Fibroblast of skin of scalp (primary cell): ENCODE results near the gene ERLIN1.
"Not testable (repeated sequence)": the region's sequence is repeated elsewhere in the genome, so short reads cannot be mapped to it uniquely, and the experiment has no call there.

Experiments used
- DNase-seq: peaks from one replicate; pipeline ENCODE4 v3.0.0-alpha.2; 2013

ERLIN1 gene

DNA sequence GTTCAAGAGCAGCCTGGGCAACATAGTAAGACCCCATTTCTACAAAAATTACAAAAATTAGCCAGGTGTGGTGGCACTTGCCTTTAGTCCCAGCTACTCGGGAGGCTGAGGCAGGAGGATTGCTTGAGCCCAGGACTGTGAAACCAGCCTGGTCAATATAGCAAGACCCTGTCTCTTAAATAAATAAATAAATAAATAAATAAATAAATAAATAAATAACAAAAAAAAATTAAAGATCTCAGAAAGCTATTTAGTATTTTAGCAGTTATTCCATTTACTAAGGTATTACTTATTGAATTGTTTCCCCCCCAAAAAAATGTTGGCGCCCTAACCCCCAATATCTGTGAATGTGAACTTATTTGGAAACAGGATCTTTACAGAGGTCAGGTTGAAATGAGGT lies 53.4 kb downstream of the ERLIN1 start:
- no peak for DNase-seq

DNA sequence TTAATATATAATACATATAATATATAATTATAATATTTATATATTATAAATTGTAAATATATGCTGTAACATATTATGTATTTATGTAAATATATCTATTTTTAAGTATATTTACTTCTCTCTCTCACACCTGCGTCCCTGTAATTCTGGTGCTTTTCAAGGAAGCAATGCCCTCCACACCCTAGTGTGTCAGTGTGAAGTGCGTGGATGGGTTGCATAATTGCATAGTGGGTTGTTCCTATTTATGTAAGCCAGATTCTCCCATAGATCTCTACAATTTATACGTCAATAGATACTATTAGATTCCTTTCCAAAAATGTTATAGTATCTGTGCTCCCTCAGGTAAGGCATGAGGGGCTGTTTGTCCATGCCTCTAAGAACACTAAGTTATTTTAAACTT lies 54.3 kb downstream of the ERLIN1 start:
- DNase-seq, result no peak

DNA sequence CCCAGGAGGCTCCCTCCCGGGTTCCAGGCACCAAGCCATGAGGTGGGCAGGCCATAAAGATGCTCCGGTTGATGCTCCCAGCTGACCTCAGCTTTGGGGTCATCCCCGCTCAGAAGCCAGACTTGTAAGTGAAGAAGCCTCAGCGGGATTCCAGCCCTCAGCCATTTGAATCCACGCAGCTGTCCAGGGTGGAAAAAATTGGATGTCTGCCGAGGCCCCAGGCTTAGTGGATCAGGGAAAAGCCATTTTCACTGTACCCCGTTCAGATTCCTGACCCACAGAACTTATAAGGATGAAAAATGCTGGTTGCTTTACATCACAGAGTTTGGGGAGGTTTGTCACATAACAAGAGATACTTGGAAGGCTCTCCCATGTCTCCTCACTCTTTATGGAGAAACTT lies 55.0 kb downstream of the ERLIN1 start:
- no peak for DNase-seq

DNA sequence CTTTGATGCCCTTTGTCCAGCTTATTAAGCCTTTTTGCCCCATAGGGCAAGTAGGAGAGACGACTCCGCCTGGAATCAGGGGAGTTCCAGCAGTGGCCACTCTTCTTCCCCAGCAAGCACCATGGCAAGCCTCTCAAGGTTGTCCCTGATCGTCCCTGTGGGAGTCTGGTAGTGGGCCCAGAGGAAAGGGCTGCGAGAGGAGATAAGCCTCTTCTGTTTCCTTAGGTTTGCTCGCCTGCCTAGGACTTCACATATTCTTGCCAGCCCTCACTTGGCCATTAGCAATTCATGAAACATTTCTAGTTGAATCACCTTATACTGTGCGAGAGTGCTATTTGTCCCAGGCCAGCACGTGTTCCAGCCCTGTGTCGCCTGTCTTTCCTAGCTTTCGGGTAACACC lies 56.4 kb downstream of the ERLIN1 start:
- no peak for DNase-seq

DNA sequence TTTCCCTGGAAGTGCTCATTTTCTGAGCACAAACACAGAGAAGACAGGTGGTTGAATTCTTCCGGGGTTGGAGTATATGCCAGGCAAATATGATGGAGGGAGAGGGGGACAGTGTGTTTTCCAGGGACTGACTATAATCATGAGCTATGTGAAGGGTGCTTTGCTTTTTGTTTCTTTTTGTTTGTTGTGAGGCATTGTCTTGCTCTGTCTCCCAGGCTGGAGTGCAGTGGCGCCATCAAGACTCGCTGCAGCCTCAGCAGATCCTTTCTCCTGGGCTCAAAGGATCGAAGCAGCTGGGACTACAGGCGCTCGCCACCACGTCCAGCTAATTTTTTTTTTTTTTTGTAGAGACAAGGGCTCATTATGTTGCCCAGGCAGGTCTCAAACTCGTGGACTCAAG lies 56.9 kb downstream of the ERLIN1 start:
- no peak for DNase-seq

DNA sequence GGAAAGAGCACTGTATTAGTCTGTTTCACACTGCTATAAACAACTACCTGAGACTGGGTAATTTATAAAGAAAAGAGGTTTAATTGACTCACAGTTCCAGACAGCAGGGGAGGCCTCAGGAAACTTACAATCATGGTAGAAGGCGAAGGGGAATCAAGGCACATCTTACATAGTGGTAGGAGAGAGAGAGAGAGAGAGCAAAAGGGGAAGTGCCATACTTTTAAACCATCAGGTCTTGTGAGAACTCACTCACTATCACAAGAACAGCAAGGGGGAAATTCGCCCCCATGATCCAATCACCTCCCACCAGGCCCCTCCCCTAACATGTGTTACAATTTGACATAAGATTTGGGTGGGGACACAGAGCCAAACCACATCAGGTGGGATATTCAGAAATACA lies 60.5 kb downstream of the ERLIN1 start:
- DNase-seq, result not testable (repeated sequence)

DNA sequence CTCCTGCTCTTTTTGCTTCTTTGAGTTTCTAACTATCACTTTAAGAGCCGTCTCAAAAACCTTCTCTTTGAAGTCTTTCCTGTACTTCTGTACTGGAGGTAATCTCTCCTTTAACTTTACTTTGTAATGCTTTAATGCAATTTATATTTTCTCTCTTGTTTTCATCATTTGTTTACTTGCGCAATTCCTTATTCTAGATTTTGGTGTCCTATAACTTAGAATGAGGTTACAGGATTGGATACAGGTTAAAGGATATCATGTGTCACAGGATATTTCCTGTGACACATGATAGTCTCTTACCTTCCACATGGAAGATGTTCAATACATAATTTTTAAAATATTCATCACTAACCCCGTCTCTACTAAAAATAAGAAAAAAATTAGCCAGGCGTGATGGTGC lies 61.7 kb downstream of the ERLIN1 start:
- no peak for DNase-seq

DNA sequence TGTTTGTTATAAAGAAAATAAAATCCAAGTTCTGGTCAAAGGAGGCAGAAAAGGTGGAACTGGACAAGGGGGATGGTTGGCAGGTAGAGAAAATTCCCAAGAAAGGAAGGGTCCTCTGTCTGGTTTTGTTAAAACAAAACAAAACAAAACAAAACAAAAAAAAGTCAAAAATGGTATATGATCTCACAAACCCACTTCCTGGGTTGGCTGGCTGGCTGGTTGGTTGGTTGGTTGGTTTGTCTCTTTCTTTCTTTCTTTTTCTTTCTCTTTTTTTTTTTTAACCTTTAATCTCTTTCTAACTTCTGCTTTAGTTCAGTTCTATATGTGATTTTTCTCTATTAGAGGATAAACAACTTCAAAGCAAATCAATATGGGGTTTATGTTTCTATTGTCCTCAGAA lies 63.0 kb downstream of the ERLIN1 start:
- DNase-seq, result no peak

DNA sequence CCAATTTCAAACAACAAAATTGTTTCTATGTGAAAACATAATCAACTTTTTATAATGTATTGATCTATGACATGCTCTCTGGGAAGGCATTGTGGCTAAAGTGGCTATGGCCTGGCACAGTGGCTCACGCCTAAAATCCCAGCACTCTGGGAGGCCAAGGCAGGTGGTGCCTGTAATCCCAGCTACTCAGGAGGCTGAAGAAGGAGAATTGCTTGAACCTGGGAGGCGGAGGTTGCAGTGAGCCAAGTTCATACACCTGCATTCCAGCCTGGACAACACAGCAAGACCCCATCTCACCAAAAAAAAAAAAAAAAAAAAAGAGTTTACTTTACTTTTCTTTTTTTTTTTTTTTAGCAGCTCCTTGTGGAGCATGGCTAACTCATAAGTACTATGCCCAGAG lies 65.3 kb downstream of the ERLIN1 start:
- no peak for DNase-seq

DNA sequence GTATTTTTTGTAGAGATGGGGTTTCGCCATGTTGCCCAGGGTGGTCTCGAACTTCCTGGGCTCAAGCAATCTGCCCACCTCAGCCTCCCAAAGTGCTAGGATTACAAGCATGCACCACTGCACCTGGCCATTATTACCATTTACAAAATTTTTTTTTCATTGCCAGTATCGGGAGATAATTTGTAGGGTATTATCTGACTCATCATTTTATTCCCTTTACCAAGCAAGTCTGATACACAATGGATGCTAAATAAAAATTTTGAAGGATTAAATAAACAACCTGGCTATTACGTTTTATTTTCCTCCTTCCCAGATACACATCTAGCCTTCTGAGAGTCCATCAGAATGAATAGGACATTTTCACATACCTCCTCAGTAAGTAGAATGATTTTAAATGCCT lies 66.1 kb downstream of the ERLIN1 start:
- DNase-seq, result no peak

DNA sequence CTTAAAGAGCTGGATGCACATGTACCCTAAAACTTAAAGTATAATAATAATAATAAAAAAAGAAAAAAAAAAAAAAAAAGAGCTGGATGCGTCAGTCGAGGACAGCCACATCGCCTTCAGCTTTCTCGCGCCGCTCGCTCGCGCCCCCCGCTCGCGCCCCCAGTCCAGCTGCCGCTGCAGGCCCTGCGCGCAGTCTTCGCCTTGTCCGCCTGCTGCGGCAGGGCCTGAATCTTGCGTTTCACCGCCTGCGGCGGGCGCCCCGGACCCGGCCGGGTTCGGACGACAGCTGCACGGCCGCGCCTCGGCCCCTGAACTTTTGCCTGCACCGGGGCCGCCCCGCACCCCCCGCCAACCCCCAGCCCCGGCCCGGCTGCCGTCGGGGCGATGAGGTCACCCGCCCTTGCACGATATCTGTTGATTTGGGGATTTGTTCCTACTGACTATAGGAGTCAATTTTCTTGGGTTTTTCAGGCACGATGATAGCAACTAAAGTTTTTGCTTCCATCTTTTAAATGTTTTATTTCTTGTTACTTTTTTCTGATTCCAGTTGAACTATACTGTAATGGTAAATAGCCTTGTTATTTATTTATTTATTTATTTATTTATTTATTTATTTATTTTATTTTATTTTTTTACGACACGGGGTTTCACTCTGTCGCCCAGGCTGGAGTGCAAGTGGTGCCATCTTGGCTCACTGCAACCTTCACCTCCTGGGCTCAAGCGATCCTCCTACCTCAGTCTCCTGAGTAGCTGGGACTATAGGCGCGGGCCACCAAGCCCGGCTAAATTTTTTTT lies 70.7 kb downstream of the ERLIN1 start:
- DNase-seq, result no peak

DNA sequence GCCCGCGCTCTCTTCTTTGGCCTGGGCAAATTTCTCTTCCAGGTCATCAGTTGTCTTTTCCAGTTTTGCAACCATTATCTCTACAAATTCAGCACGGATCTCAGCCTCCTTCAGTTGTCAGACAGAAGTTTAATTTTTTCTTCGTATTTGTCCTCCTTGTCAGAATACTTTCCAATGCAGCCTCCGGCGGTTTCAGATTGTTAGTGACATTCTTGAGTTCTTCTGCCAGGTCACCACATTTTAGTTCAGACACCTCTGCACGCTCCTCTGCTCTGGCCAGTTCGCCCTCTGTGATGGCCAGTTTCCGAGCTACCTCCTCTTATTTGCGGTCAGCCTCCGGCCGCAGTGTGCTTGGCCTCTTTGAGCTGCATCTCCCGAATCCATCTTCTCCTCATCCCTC lies 71.4 kb downstream of the ERLIN1 start:
- DNase-seq, result no peak

DNA sequence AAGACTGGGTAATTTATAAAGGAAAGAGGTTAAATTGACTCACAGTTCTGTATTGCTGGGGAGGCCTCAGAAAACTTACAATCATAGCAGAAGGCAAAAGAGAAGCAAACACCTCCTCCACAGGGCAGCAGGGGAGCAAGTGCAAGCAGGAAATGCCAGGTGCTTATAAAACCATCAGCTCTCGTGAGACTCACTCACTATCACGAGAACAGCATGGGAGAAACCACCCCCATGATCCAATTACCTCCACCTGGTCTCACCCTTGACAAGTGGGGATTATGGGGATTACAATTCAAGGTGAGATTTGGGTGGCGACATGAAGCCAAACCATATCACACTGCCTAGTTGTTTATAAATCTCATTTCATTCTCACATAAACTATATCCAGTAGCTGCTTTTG lies 76.2 kb downstream of the ERLIN1 start:
- no peak for DNase-seq

DNA sequence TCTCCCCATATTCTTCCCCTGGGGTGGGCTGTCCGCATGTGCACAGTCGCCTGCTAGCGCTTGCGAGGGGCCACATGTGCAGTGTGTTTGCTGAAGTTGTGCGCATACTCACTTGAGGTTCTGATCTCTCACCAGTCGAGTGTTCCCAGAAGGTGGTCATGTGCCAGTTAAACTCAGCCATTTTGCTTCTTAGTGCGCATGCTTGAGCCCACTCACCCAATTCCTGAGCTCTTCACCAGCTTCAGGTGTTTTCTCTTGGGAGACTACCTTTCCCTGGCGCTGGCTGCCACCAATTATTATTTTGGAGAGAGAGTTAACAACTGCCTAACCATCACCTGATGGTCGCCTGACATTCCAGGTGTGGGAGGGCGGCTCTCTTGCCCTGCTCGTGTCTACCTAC lies 79.0 kb downstream of the ERLIN1 start:
- no peak for DNase-seq

DNA sequence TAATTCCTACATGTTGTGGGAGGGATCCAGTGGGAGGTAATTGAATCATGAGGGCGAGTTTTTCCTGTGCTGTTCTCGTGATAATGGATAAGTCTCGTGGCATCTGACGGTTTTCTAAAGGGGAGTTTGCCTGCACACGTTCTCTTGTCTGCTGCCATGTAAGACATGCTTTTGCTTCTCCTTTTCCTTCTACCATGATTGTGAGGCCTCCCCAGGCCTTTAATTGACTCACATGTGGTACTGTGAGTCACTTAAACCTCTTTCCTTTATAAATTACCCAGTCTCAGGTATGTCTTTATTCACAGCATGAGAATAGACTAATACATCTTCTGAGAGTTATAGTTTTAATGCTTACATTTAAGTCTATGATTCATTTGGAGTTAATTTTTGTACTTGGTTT lies 81.5 kb downstream of the ERLIN1 start:
- no peak for DNase-seq

DNA sequence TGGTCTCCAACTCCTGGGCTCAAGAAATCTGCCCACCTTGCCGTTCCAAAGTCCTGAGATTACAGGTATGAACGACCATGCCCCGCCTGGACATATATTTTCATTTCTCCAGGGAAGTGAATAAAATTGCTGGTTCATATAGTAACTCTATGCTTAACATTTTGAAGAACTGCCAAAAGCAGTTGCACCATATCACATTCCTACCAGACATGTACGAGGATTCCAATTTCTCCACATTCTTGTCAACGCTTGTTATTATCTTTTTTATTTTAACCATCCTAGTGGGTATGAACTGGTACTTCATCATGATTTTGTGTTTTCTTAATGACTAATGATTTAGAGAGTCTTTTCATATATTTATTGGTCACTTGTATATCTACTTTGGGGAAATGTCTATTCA lies 82.2 kb downstream of the ERLIN1 start:
- DNase-seq, result peak; percentile 53

DNA sequence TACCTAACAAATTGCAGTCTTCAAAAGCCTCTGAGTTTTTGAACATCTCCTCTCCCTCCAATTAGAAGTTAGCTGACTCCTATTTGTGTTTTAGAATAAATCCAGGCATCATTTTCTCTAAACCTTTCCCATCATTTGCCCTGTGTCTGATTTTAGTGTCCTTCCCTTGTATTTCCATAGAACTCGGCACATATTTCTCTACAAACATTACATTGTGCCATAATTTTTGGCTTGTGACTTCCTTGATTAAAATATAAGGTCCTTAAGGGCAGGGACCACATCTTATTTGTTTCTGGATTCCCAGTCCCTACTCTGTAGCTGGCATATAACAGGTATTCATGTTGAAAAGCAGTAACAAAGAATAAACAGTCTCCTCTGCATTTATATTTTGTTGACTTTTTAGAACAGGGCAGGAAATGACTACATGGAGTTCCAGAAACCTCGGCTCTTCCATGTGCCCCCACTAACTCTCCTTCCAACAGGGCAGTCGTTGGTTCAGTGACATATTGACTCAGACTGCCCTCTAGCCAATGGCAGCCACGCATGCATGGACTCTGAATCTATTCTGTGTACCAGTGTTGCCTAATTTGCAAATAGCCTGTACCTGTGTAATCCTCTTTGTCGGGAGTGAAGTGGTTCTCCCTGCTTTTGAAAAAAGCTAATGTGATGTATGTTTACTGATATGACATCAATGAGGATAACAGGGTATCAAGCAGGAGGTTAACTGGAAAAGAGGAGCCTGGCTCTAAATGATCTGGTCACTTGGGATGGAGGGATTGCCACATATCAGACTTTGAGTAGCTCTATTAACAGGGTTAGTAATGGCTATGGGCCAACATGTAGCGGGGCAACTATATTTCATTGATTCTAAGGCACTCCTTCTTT lies 84.4 kb downstream of the ERLIN1 start:
- no peak for DNase-seq

DNA sequence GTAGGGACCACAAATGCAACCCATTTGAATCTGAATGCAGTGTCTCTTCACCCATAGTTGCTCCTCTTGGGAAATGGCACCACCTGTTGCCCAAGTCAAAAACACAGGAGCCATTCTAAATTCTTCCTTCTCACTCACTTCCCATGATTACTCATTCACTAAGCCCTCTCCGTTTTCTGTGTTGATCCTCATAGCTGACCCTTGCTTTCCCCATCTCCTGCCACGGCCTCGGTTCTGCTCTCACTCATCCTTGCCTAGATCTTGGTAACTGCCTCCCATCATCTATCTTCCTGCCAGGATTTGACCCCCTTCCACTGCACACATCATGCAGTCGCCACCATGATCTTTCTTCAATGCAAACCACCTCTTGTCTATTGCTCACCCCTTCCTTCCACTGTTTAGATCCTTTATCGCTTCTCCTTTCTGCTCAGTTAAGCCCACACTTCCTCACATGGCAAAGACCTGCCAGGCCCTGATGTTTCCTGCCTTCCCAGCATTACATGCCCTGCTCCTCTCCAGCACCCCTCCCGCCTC lies 85.1 kb downstream of the ERLIN1 start:
- DNase-seq, result no peak
